Measurements from ENCODE around the gene TRIO.

The TRIO gene

DNA sequence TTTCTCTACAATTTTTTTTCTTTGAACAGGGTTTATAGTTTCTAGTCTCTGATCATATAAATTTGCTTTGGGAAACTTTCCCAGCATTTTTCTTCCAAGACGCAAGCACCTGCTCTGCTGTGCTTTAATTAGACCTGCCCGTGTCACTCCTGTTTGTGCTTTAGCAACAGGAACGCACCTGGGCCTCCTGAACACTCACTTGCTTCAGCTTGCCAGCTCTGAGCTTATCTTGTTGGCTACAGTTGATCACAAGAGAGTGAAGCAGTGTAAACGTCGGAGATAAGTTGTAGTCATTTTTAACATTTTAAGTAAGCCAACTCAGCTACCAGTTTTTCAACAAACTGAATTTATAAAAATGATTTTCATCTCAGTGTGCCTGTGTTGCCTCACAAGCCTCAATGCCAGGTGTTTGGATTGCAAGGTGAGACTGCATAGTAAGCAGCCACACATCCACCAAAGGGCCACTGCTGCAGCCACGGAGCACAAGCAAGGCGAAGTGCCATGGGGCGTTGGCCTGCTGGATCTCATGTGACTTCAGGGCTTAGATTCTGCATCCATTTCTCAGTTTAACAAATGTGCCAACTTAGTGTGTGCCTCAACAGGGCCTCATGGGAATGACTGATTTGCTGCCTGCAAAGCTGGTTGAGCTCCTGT, 166.9 kb downstream of the TRIO start:
- Histone ChIP-seq H3K27ac (no peak overlapping the region), H3K9me3 (no peaks in the 10 kb centered on the region), H3K36me3 (peaks cover 9 to 62% (median 46%) of the 10 kb centered on the region in 3 donors), H3K4me3 (no peak overlapping the region), H3K27me3 (no peaks in the 10 kb centered on the region), H3K4me1 (peaks cover 0 to 14% (median 2%) of the 10 kb centered on the region in 4 donors)
- no peak for TF ChIP-seq CTCF (IDR thresholded peaks at IDR 0.05)
- no peak for DNase-seq
- intact Hi-C loops (cut with DNase I; ENCODE audit: low total_unique reads), result no loop called here

GRCh38 chr5:14310901-14311300, 167.8 kb downstream of the TRIO start:
- H3K36me3 ChIP-seq, result peaks cover 9 to 53% (median 38%) of the 10 kb centered on the region in 3 donors
- peaks cover 0 to 14% (median 2%) of the 10 kb centered on the region in 4 donors for H3K4me1 ChIP-seq
- H3K4me3 ChIP-seq, result no peak overlapping the region
- no peak for TF ChIP-seq CTCF (IDR thresholded peaks at IDR 0.05)
- intact Hi-C loops (cut with DNase I; ENCODE audit: low total_unique reads), result no loop called here
- H3K27me3 ChIP-seq, result no peaks in the 10 kb centered on the region
- no peaks in the 10 kb centered on the region for H3K9me3 ChIP-seq
- DNase-seq, result no peak
- H3K27ac ChIP-seq, result no peak overlapping the region

- no peak for TF ChIP-seq CTCF (IDR thresholded peaks at IDR 0.05)
- Histone ChIP-seq H3K27me3 (no peaks in the 10 kb centered on the region), H3K4me1 (peaks cover 0 to 14% (median 2%) of the 10 kb centered on the region in 4 donors), H3K9me3 (no peaks in the 10 kb centered on the region), H3K27ac (no peak overlapping the region), H3K4me3 (no peak overlapping the region), H3K36me3 (peaks cover 34 to 65% (median 57%) of the 10 kb centered on the region in 3 donors)
- intact Hi-C loops (cut with DNase I; ENCODE audit: low total_unique reads), result no loop called here
- no peak for DNase-seq
These were observed 171.0 kb downstream of the TRIO start for GRCh38 chr5:14313986-14314690.

GRCh38 chr5:14316471-14316870, 173.3 kb downstream of the TRIO start:
- no peak for TF ChIP-seq CTCF (IDR thresholded peaks at IDR 0.05)
- no peak for DNase-seq
- H3K4me1 ChIP-seq, result peaks cover 0 to 12% (median 2%) of the 10 kb centered on the region in 4 donors
- H3K27ac ChIP-seq, result no peak overlapping the region
- H3K4me3 ChIP-seq, result no peak overlapping the region
- intact Hi-C loops (cut with DNase I; ENCODE audit: low total_unique reads), result no loop called here
- no peaks in the 10 kb centered on the region for H3K27me3 ChIP-seq
- no peaks in the 10 kb centered on the region for H3K9me3 ChIP-seq
- H3K36me3 ChIP-seq, result peaks cover 25 to 54% (median 54%) of the 10 kb centered on the region in 3 donors

GRCh38 chr5:14319102-14319501, 176.0 kb downstream of the TRIO start:
- no peak for TF ChIP-seq CTCF (IDR thresholded peaks at IDR 0.05)

More at GRCh38 chr5:14319102-14319501, 176.0 kb downstream of the TRIO start:
- no peaks in the 10 kb centered on the region for H3K9me3 ChIP-seq
- no peak overlapping the region for H3K4me3 ChIP-seq
- peaks cover 0 to 3% (median 0%) of the 10 kb centered on the region in 4 donors for H3K4me1 ChIP-seq
- no peak for DNase-seq
- H3K36me3 ChIP-seq, result peaks cover 25 to 59% (median 46%) of the 10 kb centered on the region in 3 donors
- no peak overlapping the region for H3K27ac ChIP-seq
- H3K27me3 ChIP-seq, result no peaks in the 10 kb centered on the region
- intact Hi-C loops (cut with DNase I; ENCODE audit: low total_unique reads), result no loop called here
